Measurements from ENCODE around the gene CORO1C. TPM values are rescaled to one million over a fixed set of nuclear protein-coding genes. Genes with fewer than 3 reads are reported as not detected.

CORO1C gene
- total RNA-seq, 1 experiment from 2014 or later = 14.9 TPM

Small RNA genes lying within 50 kb of the gene (small RNA-seq; reads per million reads assigned to genes)
- gene AC087893.2 (not detected), gene RF00019 (not detected), gene RF00561 (not detected), gene RNU7-169P (not detected)

Other genes with a start within 250 kb of the CORO1C start
- gene FICD, start 216.2 kb downstream of the CORO1C start, total RNA-seq (2014; rRNA removed; shearing (Covaris generic); ENCODE audit: low replicate concordance) = 4.0 and 5.5 TPM in 2 replicates
- gene SART3, start 170.3 kb downstream of the CORO1C start, total RNA-seq (2014; rRNA removed; shearing (Covaris generic); ENCODE audit: low replicate concordance) = 89.4 and 108 TPM in 2 replicates
- 60.9 and 102 TPM in 2 replicates for gene ISCU, start 168.9 kb downstream of the CORO1C start, total RNA-seq (2014; rRNA removed; shearing (Covaris generic); ENCODE audit: low replicate concordance)
- not detected in 2 replicates for gene TMEM119, start 133.4 kb downstream of the CORO1C start, total RNA-seq (2014; rRNA removed; shearing (Covaris generic); ENCODE audit: low replicate concordance)
- 0.97 and 2.5 TPM in 2 replicates for gene SELPLG, start 97.6 kb downstream of the CORO1C start, total RNA-seq (2014; rRNA removed; shearing (Covaris generic); ENCODE audit: low replicate concordance)
- gene SSH1, start 126.1 kb upstream of the CORO1C start, total RNA-seq (2014; rRNA removed; shearing (Covaris generic); ENCODE audit: low replicate concordance) = 7.9 and 9.5 TPM in 2 replicates
- gene DAO, start 148.6 kb upstream of the CORO1C start, total RNA-seq (2014; rRNA removed; shearing (Covaris generic); ENCODE audit: low replicate concordance) = not detected in 2 replicates

Measured in Karpas-422 (cell line).